ENCODE results near the gene GOLGB1.

GRCh38 chr3:121698476-121698875, 51.1 kb downstream of the GOLGB1 start:
- no peak for TF ChIP-seq POLR2A (IDR thresholded peaks at IDR 0.05; ENCODE audit: low read length)
- TF ChIP-seq EP300 (IDR thresholded peaks at IDR 0.05) = no peak
- TF ChIP-seq CTCF (IDR thresholded peaks at IDR 0.05) = no peak
- TF ChIP-seq MAX (IDR thresholded peaks at IDR 0.05) = no peak
- TF ChIP-seq RAD21 (conservative IDR thresholded peaks at IDR 0.05 in 1 of 2, IDR thresholded peaks at IDR 0.05 in 1 of 2) = no peak
- no peak for TF ChIP-seq BCL3 (IDR thresholded peaks at IDR 0.05)
- no peak for TF ChIP-seq RFX5 (IDR thresholded peaks at IDR 0.05)
- TF ChIP-seq CEBPB (IDR thresholded peaks at IDR 0.05) = no peak
